ENCODE results near the gene SDF2. TPM values are rescaled to one million over a fixed set of nuclear protein-coding genes. Genes with fewer than 3 reads are reported as not detected.

SDF2 gene
- total and polyA plus RNA-seq, 9 of the 15 experiments (the other 6 are each of a cell fraction or from before 2014, with no cell fraction given) = 41.2 to 132 (median 65.6) TPM

- TF ChIP-seq MTA1 (IDR thresholded peaks at IDR 0.05; ENCODE audit: borderline replicate concordance) (no peak), CHD7 (IDR thresholded peaks at IDR 0.05; ENCODE audit: low read depth, low read length) (no peak), ZNF224 (CRISPR knock-in tag; IDR thresholded peaks at IDR 0.05) (no peak), SLC30A9 (CRISPR knock-in tag; IDR thresholded peaks at IDR 0.05) (no peak), PURB (CRISPR knock-in tag; IDR thresholded peaks at IDR 0.05; ENCODE audit: low read depth) (no peak), SPI1 (IDR thresholded peaks at IDR 0.05; ENCODE audit: borderline replicate concordance, low read depth, low read length) (peak; percentile 73), HNRNPUL1 (IDR thresholded peaks at IDR 0.05; ENCODE audit: low read length) (no peak), HLTF (IDR thresholded peaks at IDR 0.05) (no peak), ATF7 (IDR thresholded peaks at IDR 0.05) (peak; percentile 28; the same call in 1 of the 2 replicates), SMARCC2 (IDR thresholded peaks at IDR 0.05; ENCODE audit: low read depth) (0 out of 2 replicates have a peak, but pooled peaks have one; percentile 22), THAP12 (CRISPR knock-in tag; IDR thresholded peaks at IDR 0.05) (no peak), CGGBP1 (CRISPR knock-in tag; IDR thresholded peaks at IDR 0.05) (no peak), TGIF2 (CRISPR knock-in tag; IDR thresholded peaks at IDR 0.05) (no peak)
These were observed 62.2 kb downstream of the SDF2 start (continued) for GRCh38 chr17:28599311-28600184.
